Testis (tissue), 2 donors: ENCODE measurements around the gene CASK.

Experiments
- CTCF ChIP-seq, 3 experiments: fragments of 450-650 bp in 2 of 3; fragments of 200-600 bp in 1 of 3; sonication (generic) in 1 of 3; IDR thresholded peaks; one replicate each; pipeline ENCODE4 v1.5.1; 2016 to 2019; ENCODE audit warnings: antibody characterized with exemption in 3 of 3, mild to moderate bottlenecking in 2 of 3, moderate library complexity in 1 of 3
- POLR2A ChIP-seq: fragments of 450-650 bp; IDR thresholded peaks from one replicate; pipeline ENCODE4 v1.6.1; 2017; ENCODE audit warnings: antibody characterized with exemption, mild to moderate bottlenecking, moderate library complexity

GRCh38 chrX:41737065-41737464 lies 186.3 kb downstream of the CASK start:
- TF ChIP-seq CTCF (IDR thresholded peaks at IDR 0.05) = no peak
- no peak for TF ChIP-seq POLR2A
